ENCODE results near the gene PTPRK.

- no peak for TF ChIP-seq CTCF (IDR thresholded peaks at IDR 0.05 in 4 of 5, conservative IDR thresholded peaks at IDR 0.05 in 1 of 5)
- TF ChIP-seq POLR2A (IDR thresholded peaks at IDR 0.05) = no peak
Observed at GRCh38 chr6:128017288-128017687, 503.1 kb downstream of the PTPRK start.
